Esophagus muscularis mucosa (tissue), 4 donors: ENCODE measurements around the gene AHR.

Experiments
- CTCF ChIP-seq, 3 experiments: fragments of 200-600 bp in 2 of 3; fragments of 450-650 bp in 1 of 3; sonication (generic) in 2 of 3; IDR thresholded peaks; one replicate each; pipeline ENCODE4 v1.5.1; 2017 to 2019; ENCODE audit warnings: antibody characterized with exemption in 3 of 3, mild to moderate bottlenecking in 2 of 3, moderate library complexity in 1 of 3
- EP300 ChIP-seq: sonication (generic); formaldehyde crosslinking; IDR thresholded peaks from one replicate; pipeline ENCODE4 v1.6.1; 2017; ENCODE audit warnings: antibody characterized with exemption
- POLR2A ChIP-seq: fragments of 450-650 bp; IDR thresholded peaks from one replicate; pipeline ENCODE4 v1.6.1; 2017; ENCODE audit warnings: antibody characterized with exemption, moderate library complexity, mild to moderate bottlenecking, low read depth
- POLR2AphosphoS5 ChIP-seq, 2 donors: sonication (generic); formaldehyde crosslinking; IDR thresholded peaks; one replicate each; pipeline ENCODE4 v1.6.1; 2017; ENCODE audit warnings: antibody characterized with exemption in 2 of 2

GRCh38 chr7:17368856-17369524 is 70.5 kb downstream of the AHR start:
- TF ChIP-seq CTCF (IDR thresholded peaks at IDR 0.05) = no peak
- no peak for TF ChIP-seq POLR2A
- no peak for TF ChIP-seq EP300
- TF ChIP-seq POLR2AphosphoS5 (IDR thresholded peaks at IDR 0.05) = no peak
